ENCODE results near the gene EML3. TPM values are rescaled to one million over a fixed set of nuclear protein-coding genes. Genes with fewer than 3 reads are reported as not detected.
A peak's percentile ranks its signal among the peaks of the same experiment; 100 is the strongest.
"Not testable (repeated sequence)": the region's sequence is repeated elsewhere in the genome, so short reads cannot be mapped to it uniquely, and the experiment has no call there.

Gene EML3
- total RNA-seq, 1 donor from 2014 or later = 91.1 TPM

- intact Hi-C loops (cut with DNase I) = no loop called here
- TF ChIP-seq CTCF (IDR thresholded peaks at IDR 0.05) = no peak
- H3K4me3 ChIP-seq = peak within 1 kb of the TSS; percentile 90
- peaks cover 32% of the 10 kb centered on the region for H3K4me1 ChIP-seq
- no peaks in the 10 kb centered on the region for H3K9me3 ChIP-seq
- H3K27me3 ChIP-seq = no peaks in the 10 kb centered on the region
- H3K36me3 ChIP-seq = peaks cover 61% of the 10 kb centered on the region
- H3K27ac ChIP-seq = peak within 1 kb of the TSS; percentile 92
- peak; percentile 98 for DNase-seq
- ATAC-seq = peak; percentile 97
Observed at GRCh38 chr11:62573592-62574362, 38.8 kb downstream of the EML3 start, which contains the start of gene EEF1G. TSS of gene EEF1G (minus strand) at chr11:62573891. CDS start at chr11:62573842, 49 bp downstream.

GRCh38 chr11:62573006-62573591 lies 39.5 kb downstream of the EML3 start:
- ATAC-seq (no peak), DNase-seq (peak; percentile 67)
- intact Hi-C loops (cut with DNase I) = no loop called here
- H3K36me3 ChIP-seq = peaks cover 61% of the 10 kb centered on the region
- H3K4me3 ChIP-seq = peak overlapping the region; percentile 90
- no peak for TF ChIP-seq CTCF (IDR thresholded peaks at IDR 0.05)
- H3K27me3 ChIP-seq = no peaks in the 10 kb centered on the region
- H3K9me3 ChIP-seq = no peaks in the 10 kb centered on the region
- peaks cover 32% of the 10 kb centered on the region for H3K4me1 ChIP-seq
- H3K27ac ChIP-seq = peak overlapping the region; percentile 83

GRCh38 chr11:62572431-62572830 lies 40.1 kb downstream of the EML3 start:
- Histone ChIP-seq H3K27ac (no peak overlapping the region), H3K4me3 (peak overlapping the region; percentile 90), H3K36me3 (peaks cover 64% of the 10 kb centered on the region), H3K9me3 (no peaks in the 10 kb centered on the region), H3K4me1 (peaks cover 32% of the 10 kb centered on the region), H3K27me3 (no peaks in the 10 kb centered on the region)
- no peak for ATAC-seq
- no peak for TF ChIP-seq CTCF (IDR thresholded peaks at IDR 0.05)
- DNase-seq = no peak
- intact Hi-C loops (cut with DNase I) = no loop called here

GRCh38 chr11:62571493-62571892 lies 41.1 kb downstream of the EML3 start:
- DNase-seq; H3K4me3 ChIP-seq; H3K9me3 ChIP-seq; H3K27ac ChIP-seq; ATAC-seq; H3K27me3 ChIP-seq; intact Hi-C loops (cut with DNase I): not testable (repeated sequence)
- Histone ChIP-seq H3K36me3 (peaks cover 65% of the 10 kb centered on the region), H3K4me1 (peaks cover 29% of the 10 kb centered on the region)

GRCh38 chr11:62570903-62571302 lies 41.7 kb downstream of the EML3 start:
- H3K9me3 ChIP-seq; ATAC-seq; intact Hi-C loops (cut with DNase I); H3K27me3 ChIP-seq; H3K4me3 ChIP-seq; H3K27ac ChIP-seq; DNase-seq: not testable (repeated sequence)
- H3K36me3 ChIP-seq = peaks cover 65% of the 10 kb centered on the region
- peaks cover 23% of the 10 kb centered on the region for H3K4me1 ChIP-seq

- Histone ChIP-seq H3K9me3 (no peaks in the 10 kb centered on the region), H3K27me3 (no peaks in the 10 kb centered on the region), H3K27ac (no peak overlapping the region), H3K36me3 (peaks cover 76% of the 10 kb centered on the region), H3K4me1 (peaks cover 13% of the 10 kb centered on the region), H3K4me3 (no peak overlapping the region)
- no peak for TF ChIP-seq CTCF (IDR thresholded peaks at IDR 0.05)
- DNase-seq (no peak), ATAC-seq (no peak)
- intact Hi-C loops (cut with DNase I) = loop anchor here (5.0 kb wide), 1 partner anchor 147 kb away; no protein-coding TSS in a partner anchor
Observed at GRCh38 chr11:62569611-62570010, 43.0 kb downstream of the EML3 start.
